HG02678 (cell line): ENCODE data around the gene RGS1.

Experiments used
- ATAC-seq: cut with Tn5 transposase; IDR thresholded peaks from one replicate; pipeline ENCODE4 v1.9.1; 2021; ENCODE audit warnings: mild to moderate bottlenecking, moderate library complexity; ENCODE audit not compliant: unreplicated experiment

RGS1 gene

GRCh38 chr1:192609110-192610079 is 33.8 kb downstream of the RGS1 start:
- ATAC-seq = peak; percentile 97

DNA sequence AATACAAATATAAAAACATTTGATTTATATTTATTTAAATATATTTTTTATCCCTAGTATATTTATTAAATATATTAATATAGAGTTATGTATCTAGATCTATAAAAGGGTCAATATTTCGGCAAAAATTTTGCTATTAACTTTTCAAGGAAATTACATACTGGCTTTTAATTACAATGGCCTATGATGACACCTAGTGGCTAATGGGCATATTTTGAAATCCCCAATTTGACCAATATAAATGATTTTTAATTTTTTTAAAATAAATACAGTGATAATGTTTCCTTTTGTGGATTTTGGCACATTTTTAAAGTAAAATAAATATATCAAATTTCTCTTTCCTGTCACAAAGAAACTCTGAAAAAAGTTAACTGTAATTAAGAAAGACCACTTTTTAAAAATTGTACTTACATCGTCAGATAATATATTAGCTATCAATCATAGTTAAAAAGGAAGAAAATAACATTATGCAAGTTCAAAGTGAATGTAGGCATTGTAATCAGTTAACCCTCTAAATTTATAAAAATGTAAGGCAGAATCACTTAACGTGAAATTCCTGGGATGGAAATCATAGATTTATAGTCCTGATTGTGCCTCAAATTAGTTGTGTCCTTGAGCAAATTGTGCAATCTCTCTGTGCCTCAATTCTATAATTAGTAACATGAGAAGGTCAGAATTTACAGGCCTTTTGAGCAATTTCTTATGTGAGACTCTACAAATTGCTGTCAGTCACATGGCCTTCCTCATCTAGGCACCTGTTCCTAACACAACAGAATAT is 34.7 kb downstream of the RGS1 start:
- no peak for ATAC-seq

DNA sequence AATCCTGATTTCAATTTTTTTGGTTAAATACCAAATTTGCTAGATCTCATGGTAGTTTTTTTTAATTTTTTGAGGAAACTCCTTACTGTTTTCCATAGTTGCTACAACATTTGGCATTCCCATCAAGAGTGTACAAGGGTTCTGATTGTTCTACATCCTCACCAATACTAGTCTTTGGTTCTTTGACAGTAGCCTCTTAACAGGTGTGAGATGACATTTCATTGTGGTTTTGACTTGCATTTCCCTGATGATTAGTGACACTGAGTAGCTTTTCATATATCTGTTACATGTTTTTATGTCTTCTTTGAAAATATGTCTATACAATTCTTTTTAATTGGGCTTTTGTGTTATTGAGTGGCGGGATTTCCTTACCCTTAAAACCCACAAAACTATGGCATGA is 39.5 kb downstream of the RGS1 start:
- peak; percentile 77 for ATAC-seq

- no peak for ATAC-seq
These were observed 44.6 kb downstream of the RGS1 start for GRCh38 chr1:192620071-192620635.

DNA sequence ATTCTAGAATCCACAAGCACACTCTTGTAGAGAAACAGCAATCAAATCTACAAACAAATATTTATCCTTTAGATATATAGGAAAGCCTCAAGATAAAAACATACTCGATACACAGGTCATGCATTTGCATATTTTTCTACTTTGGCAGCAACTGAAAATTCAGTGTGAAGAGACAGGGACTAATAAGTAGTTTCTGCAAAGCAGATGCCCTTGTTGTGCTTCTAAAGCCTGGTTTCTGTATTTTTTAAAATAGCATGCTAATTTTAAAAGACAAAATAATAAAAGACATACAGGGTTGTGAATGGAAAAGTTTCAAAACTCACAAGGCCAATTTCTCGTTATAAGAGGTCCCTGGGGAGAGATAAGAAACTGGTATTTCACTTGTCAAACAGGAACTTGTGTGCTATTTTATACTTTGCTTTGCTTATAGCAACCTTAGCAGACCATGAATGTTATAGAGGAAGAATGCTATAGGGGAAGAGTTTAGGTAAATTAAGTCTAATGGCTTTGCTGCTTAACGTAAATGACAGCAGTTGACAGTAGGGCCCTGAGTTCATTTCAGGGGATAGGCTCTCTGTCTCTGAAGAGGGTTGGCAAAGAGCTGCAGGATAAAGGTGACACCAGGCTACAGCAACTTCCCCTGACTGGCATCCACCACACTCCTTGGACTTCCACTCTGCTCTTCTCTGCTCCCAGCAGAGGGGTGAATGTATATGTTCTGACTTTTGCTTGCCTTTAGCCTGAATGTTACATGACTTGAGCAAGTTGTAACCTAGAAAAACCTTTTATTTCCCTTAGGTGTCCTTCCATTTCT is 51.0 kb downstream of the RGS1 start:
- peak; percentile 91 for ATAC-seq

DNA sequence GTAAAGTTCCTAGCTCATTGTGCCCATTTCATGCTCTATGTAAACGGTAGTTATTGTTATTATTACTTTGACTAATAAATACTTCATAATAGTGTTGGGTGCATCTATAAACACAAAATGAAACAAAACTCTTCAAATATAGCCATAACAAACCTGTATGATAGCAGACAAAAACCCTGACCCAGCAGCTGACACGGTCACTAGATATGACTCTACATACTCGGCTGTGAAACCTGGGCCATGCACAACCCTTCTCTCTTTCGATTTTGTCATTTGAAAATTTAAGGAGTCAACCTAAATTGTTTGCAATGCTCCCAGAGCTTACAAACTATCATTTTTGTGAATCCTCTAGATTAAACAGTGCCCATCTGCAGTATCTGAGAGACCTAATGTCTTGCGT is 52.3 kb downstream of the RGS1 start:
- ATAC-seq = no peak

- ATAC-seq = no peak
These were observed 53.0 kb downstream of the RGS1 start for GRCh38 chr1:192628396-192629057.

DNA sequence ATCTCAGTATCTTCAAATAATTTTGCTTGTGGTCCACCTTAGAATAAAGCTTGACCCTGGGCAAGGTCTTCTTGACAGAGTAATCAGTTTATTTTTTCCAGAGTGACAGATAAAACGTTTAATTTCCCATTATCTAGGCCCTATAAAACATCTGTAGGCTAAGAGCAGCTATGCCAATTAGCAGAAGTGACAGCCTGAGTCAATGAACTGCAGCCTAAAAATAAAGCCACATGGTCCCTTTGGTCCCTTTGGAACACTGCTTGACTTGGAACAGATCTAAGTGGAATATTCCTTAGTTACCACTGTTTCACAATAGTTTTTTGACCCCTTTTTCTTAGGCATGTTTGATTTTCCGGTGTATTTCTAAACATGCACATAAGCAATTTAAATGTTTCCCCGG is 54.0 kb downstream of the RGS1 start:
- ATAC-seq = no peak
